DOHH2 (cell line): Measurements from ENCODE around the gene DOLK.

Experiments
- H3F3A ChIP-seq: fragments of 200-600 bp; sonication (generic), shearing (Covaris generic); 2 replicates; pipeline ENCODE4 v1.6.0; 2016; ENCODE audit warnings: antibody characterized with exemption, mild to moderate bottlenecking; ENCODE audit not compliant: control insufficient read depth, insufficient read depth
- H3K27ac ChIP-seq: fragments of 200-600 bp; sonication (generic); 2 replicates; pipeline ENCODE4 v1.5.1; 2014; ENCODE audit warnings: low read depth, mild to moderate bottlenecking, low read length, moderate library complexity
- H3K27me3 ChIP-seq: fragments of 200-600 bp; sonication (generic); 2 replicates; pipeline ENCODE4 v1.6.1; 2014; ENCODE audit warnings: mild to moderate bottlenecking, low read length, mixed read lengths; ENCODE audit not compliant: control insufficient read depth
- H3K36me3 ChIP-seq: fragments of 200-600 bp; sonication (generic); 2 replicates; pipeline ENCODE4 v1.6.1; 2014; ENCODE audit warnings: mild to moderate bottlenecking, low read length, moderate library complexity, mixed read lengths; ENCODE audit not compliant: control insufficient read depth
- H3K4me1 ChIP-seq: fragments of 200-600 bp; sonication (generic); 2 replicates; pipeline ENCODE4 v1.6.1; 2014; ENCODE audit warnings: mild to moderate bottlenecking, low read length, mixed read lengths; ENCODE audit not compliant: control insufficient read depth
- H3K4me2 ChIP-seq: fragments of 200-600 bp; sonication (generic); 2 replicates; pipeline ENCODE4 v1.6.0; 2014; ENCODE audit warnings: mild to moderate bottlenecking, low read length, moderate library complexity
- H3K4me3 ChIP-seq: fragments of 200-600 bp; sonication (generic); 2 replicates; pipeline ENCODE4 v1.5.1; 2014; ENCODE audit warnings: mild to moderate bottlenecking, low read length, mixed read lengths
- H3K79me2 ChIP-seq: fragments of 200-600 bp; sonication (generic); 2 replicates; pipeline ENCODE4 v1.6.1; 2014; ENCODE audit warnings: mild to moderate bottlenecking, low read length, mixed read lengths; ENCODE audit not compliant: control insufficient read depth
- H3K9me2 ChIP-seq: fragments of 200-600 bp; sonication (generic); replicated peaks from 2 replicates; pipeline ENCODE4 v1.6.1; 2014; ENCODE audit warnings: mild to moderate bottlenecking, low read length, mixed read lengths; ENCODE audit not compliant: control insufficient read depth
- H3K9me3 ChIP-seq: fragments of 200-600 bp; sonication (generic); 2 replicates; pipeline ENCODE4 v1.6.1; 2014; ENCODE audit warnings: antibody characterized with exemption, low read length, mixed read lengths; ENCODE audit not compliant: control insufficient read depth, insufficient read depth
- H4K20me1 ChIP-seq: fragments of 200-600 bp; sonication (generic); 2 replicates; pipeline ENCODE4 v1.6.0; 2014; ENCODE audit warnings: low read depth, mild to moderate bottlenecking, antibody characterized with exemption, low read length, moderate library complexity; ENCODE audit not compliant: control insufficient read depth, insufficient read depth
- CTCF ChIP-seq: fragments of 200-600 bp; sonication (generic); IDR thresholded peaks from one replicate; pipeline ENCODE4 v1.5.1; 2014; ENCODE audit warnings: antibody characterized with exemption, mild to moderate bottlenecking, low read depth, low read length; ENCODE audit not compliant: poor library complexity, severe bottlenecking
- EZH2phosphoT487 ChIP-seq: fragments of 200-600 bp; sonication (generic); IDR thresholded peaks from 2 replicates; pipeline ENCODE4 v1.6.1; 2017; ENCODE audit warnings: borderline replicate concordance, mild to moderate bottlenecking, antibody characterized with exemption, low read length, moderate library complexity, mixed read lengths

The DOLK gene

DNA sequence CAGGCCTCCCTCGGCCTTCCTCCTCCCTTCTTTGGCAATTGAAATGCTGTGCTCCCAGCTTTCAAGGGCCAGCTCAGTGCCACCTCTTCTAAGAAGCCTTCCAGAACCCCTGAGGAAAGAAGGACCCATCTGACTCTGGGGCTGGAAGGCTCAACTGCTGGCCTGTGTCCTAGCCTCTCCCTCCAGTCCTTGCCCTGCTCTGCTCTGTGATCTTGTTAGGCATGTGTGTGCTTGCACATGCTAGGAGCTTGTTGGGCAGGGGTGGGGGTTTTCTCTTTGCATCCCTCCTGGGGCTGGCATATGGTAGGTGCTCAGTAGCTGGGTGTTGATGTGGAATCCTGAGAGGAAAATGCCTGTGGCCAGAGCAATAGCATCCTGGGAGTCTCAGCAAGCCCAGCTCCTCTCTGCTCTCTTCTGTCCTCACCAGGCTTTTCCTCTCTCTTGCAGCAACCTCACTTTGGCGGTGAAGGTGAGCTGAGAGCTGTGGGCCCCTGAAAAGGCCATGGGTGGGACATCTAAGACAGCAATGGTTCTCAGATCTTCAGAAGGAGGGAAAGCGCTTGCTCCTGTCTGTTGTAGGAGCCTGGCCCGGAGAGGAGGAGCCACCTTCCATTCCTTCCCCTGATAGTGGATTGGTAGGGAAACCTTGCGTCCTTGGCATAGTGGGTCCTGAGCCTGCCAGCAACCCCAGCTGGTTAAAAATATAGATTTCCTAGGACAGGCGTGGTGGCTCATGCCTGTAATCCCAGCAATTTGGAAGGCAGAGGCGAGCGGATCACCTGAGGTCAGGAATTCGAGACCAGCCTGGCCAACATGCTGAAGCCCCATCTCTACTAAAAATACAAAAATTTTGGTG lies 9.9 kb downstream of the DOLK start:
- TF ChIP-seq CTCF (no peak), EZH2phosphoT487 (no peak)
- no peak overlapping the region for H3K4me2 ChIP-seq
- H3K4me1 ChIP-seq, result no peaks in the 10 kb centered on the region
- no peaks in the 10 kb centered on the region for H3K27me3 ChIP-seq
- H3K79me2 ChIP-seq, result no peaks in the 10 kb centered on the region
- H4K20me1 ChIP-seq, result no peaks in the 10 kb centered on the region
- H3K9me3 ChIP-seq, result no peaks in the 10 kb centered on the region
- H3F3A ChIP-seq, result no peaks in the 10 kb centered on the region
- no peaks in the 10 kb centered on the region; the same call in 1 of the 2 replicates for H3K36me3 ChIP-seq
- H3K27ac ChIP-seq, result no peak overlapping the region
- H3K9me2 ChIP-seq, result no peaks in the 10 kb centered on the region
- H3K4me3 ChIP-seq, result no peak overlapping the region

- no peak for TF ChIP-seq CTCF
- no peak for TF ChIP-seq EZH2phosphoT487
- H3K79me2 ChIP-seq, result no peaks in the 10 kb centered on the region
- no peaks in the 10 kb centered on the region; the same call in 1 of the 2 replicates for H3K36me3 ChIP-seq
- H3F3A ChIP-seq, result no peaks in the 10 kb centered on the region
- H3K27ac ChIP-seq, result no peak overlapping the region
- no peaks in the 10 kb centered on the region for H3K27me3 ChIP-seq
- H3K9me2 ChIP-seq, result no peaks in the 10 kb centered on the region
- H3K4me1 ChIP-seq, result no peaks in the 10 kb centered on the region
- no peaks in the 10 kb centered on the region for H3K9me3 ChIP-seq
- H3K4me3 ChIP-seq, result no peak overlapping the region
- H4K20me1 ChIP-seq, result no peaks in the 10 kb centered on the region
- no peak overlapping the region for H3K4me2 ChIP-seq
Observed at GRCh38 chr9:128936171-128936865, 11.1 kb downstream of the DOLK start.

GRCh38 chr9:128933731-128934130 lies 13.7 kb downstream of the DOLK start:
- H3K9me3 ChIP-seq, result no peaks in the 10 kb centered on the region
- H3K4me2 ChIP-seq, result no peak overlapping the region
- H3K27me3 ChIP-seq, result no peaks in the 10 kb centered on the region
- H3K9me2 ChIP-seq, result no peaks in the 10 kb centered on the region
- H3K27ac ChIP-seq, result no peak overlapping the region
- no peaks in the 10 kb centered on the region; the same call in 1 of the 2 replicates for H3K36me3 ChIP-seq
- no peaks in the 10 kb centered on the region for H4K20me1 ChIP-seq
- H3F3A ChIP-seq, result no peaks in the 10 kb centered on the region
- no peak for TF ChIP-seq CTCF
- TF ChIP-seq EZH2phosphoT487, result no peak
- H3K4me1 ChIP-seq, result no peaks in the 10 kb centered on the region
- no peaks in the 10 kb centered on the region for H3K79me2 ChIP-seq
- no peak overlapping the region for H3K4me3 ChIP-seq
